Activated CD4-positive, alpha-beta T cell treated with anti-CD3 and anti-CD28 coated beads, Interleukin-2, amount 10 ng/mL, durations not matched to agents 24 days and 14 days (primary cell): ENCODE data around the gene ANLN. TPM values are rescaled to one million over a fixed set of nuclear protein-coding genes. Genes with fewer than 3 reads are reported as not detected.

ENCODE experiments used
- DNase-seq: peaks from one replicate; pipeline ENCODE4 v3.0.0; 2022
- H3K27ac Mint-ChIP-seq: one replicate; pipeline ENCODE4 v1.8.0; 2022; ENCODE audit warnings: mild to moderate bottlenecking, mixed read lengths
- H3K27me3 Mint-ChIP-seq: one replicate; pipeline ENCODE4 v1.8.0; 2022; ENCODE audit warnings: mixed read lengths
- H3K36me3 Mint-ChIP-seq: one replicate; pipeline ENCODE4 v1.8.0; 2022; ENCODE audit warnings: low read depth, mild to moderate bottlenecking, mixed read lengths
- H3K4me1 Mint-ChIP-seq: one replicate; pipeline ENCODE4 v1.8.0; 2021; ENCODE audit warnings: mixed read lengths
- H3K4me3 Mint-ChIP-seq: one replicate; pipeline ENCODE4 v1.8.0; 2022; ENCODE audit warnings: mild to moderate bottlenecking, moderate library complexity, mixed read lengths
- H3K9me3 Mint-ChIP-seq: one replicate; pipeline ENCODE4 v1.8.0; 2021; ENCODE audit warnings: mixed read lengths
- intact Hi-C: fragments of 100-400 bp; cut with micrococcal nuclease; formaldehyde crosslinking; loops from one replicate; pipeline ENCODE4 v1.15.1; 2023
- total RNA-seq: library from RNA; stranded (reverse); gene quantifications from 2 replicates; pipeline ENCODE4 v1.2.3, GENCODE V29; 2022

The ANLN gene
- total RNA-seq, 1 donor from 2014 or later = 35.9 TPM

- H3K27ac Mint-ChIP-seq = peak overlapping the region; percentile 85
- intact Hi-C loops = loop anchor here (1.0 to 10.0 kb wide), 7 partner anchors 23 to 1050 kb away; partner anchors contain the start of gene HERPUD2
- peaks cover 12% of the 10 kb centered on the region for H3K27me3 Mint-ChIP-seq
- H3K36me3 Mint-ChIP-seq = peaks cover 21% of the 10 kb centered on the region
- peak overlapping the region; percentile 92 for H3K4me3 Mint-ChIP-seq
- H3K4me1 Mint-ChIP-seq = peaks cover 34% of the 10 kb centered on the region
- H3K9me3 Mint-ChIP-seq = peaks cover 3% of the 10 kb centered on the region
- peak; percentile 88 for DNase-seq
Measured at GRCh38 chr7:36390199-36391090, 783 bp downstream of the ANLN start.

- Mint-ChIP-seq H3K4me3 (peak overlapping the region; percentile 92), H3K27me3 (peaks cover 9% of the 10 kb centered on the region), H3K4me1 (peaks cover 36% of the 10 kb centered on the region), H3K9me3 (peaks cover 6% of the 10 kb centered on the region), H3K36me3 (peaks cover 29% of the 10 kb centered on the region), H3K27ac (peak overlapping the region; percentile 81)
- intact Hi-C loops = loop anchor here (2.0 to 10.0 kb wide), 6 partner anchors 293 to 1049 kb away; partner anchors contain the start of gene HERPUD2
- DNase-seq = peak; percentile 78
Measured at GRCh38 chr7:36391436-36392198, 2.0 kb downstream of the ANLN start.

DNA sequence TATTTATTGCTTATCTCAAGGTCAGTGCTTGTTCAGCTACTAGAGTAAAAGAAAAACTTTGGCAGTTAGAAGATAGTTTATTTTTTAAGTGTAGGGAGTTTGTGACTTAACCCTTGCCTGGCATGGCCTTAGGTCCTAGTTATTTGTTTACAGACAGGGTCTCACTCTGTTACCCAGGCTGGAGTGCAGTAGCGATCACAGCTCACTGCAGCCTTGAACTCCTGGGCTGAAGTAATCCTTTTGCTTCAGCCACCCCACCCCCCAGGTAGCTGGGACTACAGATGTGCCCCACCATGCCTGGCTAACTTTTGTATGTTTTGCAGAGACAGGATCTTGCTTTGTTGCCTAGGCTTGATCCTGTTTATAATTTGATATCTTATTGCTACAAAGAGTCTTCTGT lies 4.2 kb downstream of the ANLN start:
- Mint-ChIP-seq H3K36me3 (peaks cover 46% of the 10 kb centered on the region), H3K4me1 (peaks cover 40% of the 10 kb centered on the region), H3K9me3 (peaks cover 6% of the 10 kb centered on the region), H3K27ac (no peak overlapping the region), H3K4me3 (no peak overlapping the region), H3K27me3 (no peaks in the 10 kb centered on the region)
- no peak for DNase-seq
- intact Hi-C loops = loop anchor here (5.0 to 10.0 kb wide), 4 partner anchors 291 to 958 kb away; no protein-coding TSS in a partner anchor

DNA sequence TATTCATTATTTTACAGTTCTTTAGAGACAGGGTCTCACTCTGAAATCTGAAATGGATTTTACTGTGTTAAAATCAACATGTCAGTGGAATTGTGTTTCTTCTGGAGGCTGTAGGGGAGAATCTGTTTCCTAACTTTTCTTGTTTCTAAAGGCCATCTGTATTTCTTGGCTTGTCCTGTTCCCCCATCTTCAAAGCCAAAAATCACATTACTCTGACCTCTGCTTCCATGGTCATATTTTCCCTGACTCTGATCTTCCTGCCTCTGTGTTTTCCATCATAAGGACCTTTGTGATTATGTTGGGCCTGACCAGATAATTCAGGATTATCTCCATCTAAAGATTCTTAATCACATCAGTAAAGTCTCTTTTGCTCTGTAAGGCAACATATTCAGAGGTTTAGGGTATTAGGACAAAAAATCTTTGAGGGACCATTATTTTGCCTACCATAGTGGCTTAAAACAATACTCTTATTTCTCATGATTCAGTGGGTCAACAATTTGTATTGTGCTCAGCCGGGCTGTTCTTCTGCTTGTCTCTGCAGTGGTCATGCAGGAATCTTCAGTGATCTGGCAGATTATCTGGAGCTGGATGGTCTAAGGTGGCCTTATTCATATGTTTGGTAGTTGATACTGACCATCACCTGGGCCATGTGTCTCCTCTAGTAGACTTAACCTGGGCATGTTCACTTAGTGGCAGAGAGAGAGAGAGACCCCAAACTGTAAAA lies 5.7 kb downstream of the ANLN start:
- Mint-ChIP-seq H3K27me3 (no peaks in the 10 kb centered on the region), H3K9me3 (peaks cover 6% of the 10 kb centered on the region), H3K27ac (no peak overlapping the region), H3K36me3 (peaks cover 58% of the 10 kb centered on the region), H3K4me3 (no peak overlapping the region), H3K4me1 (peaks cover 41% of the 10 kb centered on the region)
- intact Hi-C loops = loop anchor here (10.0 kb wide), 2 partner anchors 289 to 671 kb away; no protein-coding TSS in a partner anchor
- DNase-seq = no peak

GRCh38 chr7:36396150-36396549 lies 6.5 kb downstream of the ANLN start:
- Mint-ChIP-seq H3K27me3 (no peaks in the 10 kb centered on the region), H3K27ac (peak overlapping the region; percentile 42), H3K9me3 (peaks cover 6% of the 10 kb centered on the region), H3K36me3 (peaks cover 64% of the 10 kb centered on the region), H3K4me3 (no peak overlapping the region), H3K4me1 (peaks cover 34% of the 10 kb centered on the region)
- no peak for DNase-seq
- intact Hi-C loops = loop anchor here (10.0 kb wide), 2 partner anchors 289 to 671 kb away; no protein-coding TSS in a partner anchor

DNA sequence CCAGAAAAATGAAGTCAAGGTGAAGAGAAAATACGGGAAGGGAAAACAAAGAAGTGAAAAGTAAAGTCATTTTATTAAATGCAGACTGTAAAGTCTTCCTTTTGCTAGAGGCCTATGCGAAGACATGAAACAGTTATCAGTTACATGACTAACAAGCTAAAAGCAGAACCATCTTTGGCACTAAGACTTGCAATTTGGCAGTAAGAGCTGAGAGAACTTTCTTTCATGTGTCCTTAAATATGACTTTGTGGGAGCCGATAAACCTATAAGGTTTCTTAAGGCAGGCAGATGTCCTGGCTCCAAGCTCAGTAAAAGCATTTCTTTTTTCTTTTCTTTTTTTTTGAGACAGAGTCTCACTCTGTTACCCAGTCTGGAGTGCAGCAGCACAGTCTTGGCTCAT lies 10.4 kb downstream of the ANLN start:
- Mint-ChIP-seq H3K36me3 (peaks cover 68% of the 10 kb centered on the region), H3K27me3 (no peaks in the 10 kb centered on the region), H3K4me1 (peaks cover 26% of the 10 kb centered on the region), H3K4me3 (no peak overlapping the region), H3K27ac (no peak overlapping the region), H3K9me3 (peaks cover 6% of the 10 kb centered on the region)
- no peak for DNase-seq
- intact Hi-C loops = no loop called here

DNA sequence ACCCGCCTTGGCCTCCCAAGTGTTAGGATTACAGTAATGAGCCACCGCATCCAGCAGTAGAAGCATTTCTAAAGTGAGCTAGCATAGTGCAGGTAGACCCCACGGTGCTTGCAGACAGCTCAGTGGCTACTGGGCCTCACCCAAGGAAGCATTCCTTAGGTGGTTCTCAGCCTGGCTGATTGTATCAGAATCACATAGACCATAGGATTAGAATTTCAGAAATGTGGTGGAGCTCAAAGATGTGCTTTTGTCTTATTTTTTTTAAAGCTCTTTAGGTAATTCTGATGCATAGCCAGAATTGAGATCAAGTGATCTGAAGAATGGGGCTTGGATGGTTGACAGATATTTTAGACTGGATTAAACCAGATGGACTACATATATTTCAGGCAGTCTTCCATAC lies 10.9 kb downstream of the ANLN start:
- no peak for DNase-seq
- peaks cover 66% of the 10 kb centered on the region for H3K36me3 Mint-ChIP-seq
- H3K27me3 Mint-ChIP-seq = no peaks in the 10 kb centered on the region
- no peak overlapping the region for H3K4me3 Mint-ChIP-seq
- H3K4me1 Mint-ChIP-seq = peaks cover 27% of the 10 kb centered on the region
- H3K9me3 Mint-ChIP-seq = peaks cover 4% of the 10 kb centered on the region
- intact Hi-C loops = no loop called here
- H3K27ac Mint-ChIP-seq = no peak overlapping the region

DNA sequence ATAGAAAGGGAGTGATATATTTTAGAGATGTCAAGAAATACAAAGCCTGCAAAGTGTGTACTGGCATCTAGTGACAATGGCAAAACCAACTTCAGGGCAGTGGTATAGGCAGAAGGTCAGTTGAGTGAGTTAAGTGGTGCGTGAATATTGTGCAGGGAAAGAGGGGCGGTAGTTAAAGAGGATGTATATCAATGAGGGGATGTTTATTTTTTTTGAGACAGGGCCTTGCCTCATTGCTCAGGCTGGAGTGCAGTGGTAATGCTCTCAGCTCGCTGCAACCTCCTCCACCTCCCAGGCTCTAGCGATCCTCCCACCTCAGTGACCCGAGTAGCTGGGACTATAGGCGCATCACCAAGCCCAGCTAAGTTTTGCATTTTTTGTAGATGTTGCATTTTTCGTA lies 13.8 kb downstream of the ANLN start:
- Mint-ChIP-seq H3K27ac (peak overlapping the region; percentile 20), H3K27me3 (no peaks in the 10 kb centered on the region), H3K9me3 (peaks cover 3% of the 10 kb centered on the region), H3K36me3 (peaks cover 53% of the 10 kb centered on the region), H3K4me3 (no peak overlapping the region), H3K4me1 (peaks cover 26% of the 10 kb centered on the region)
- intact Hi-C loops = no loop called here
- no peak for DNase-seq

DNA sequence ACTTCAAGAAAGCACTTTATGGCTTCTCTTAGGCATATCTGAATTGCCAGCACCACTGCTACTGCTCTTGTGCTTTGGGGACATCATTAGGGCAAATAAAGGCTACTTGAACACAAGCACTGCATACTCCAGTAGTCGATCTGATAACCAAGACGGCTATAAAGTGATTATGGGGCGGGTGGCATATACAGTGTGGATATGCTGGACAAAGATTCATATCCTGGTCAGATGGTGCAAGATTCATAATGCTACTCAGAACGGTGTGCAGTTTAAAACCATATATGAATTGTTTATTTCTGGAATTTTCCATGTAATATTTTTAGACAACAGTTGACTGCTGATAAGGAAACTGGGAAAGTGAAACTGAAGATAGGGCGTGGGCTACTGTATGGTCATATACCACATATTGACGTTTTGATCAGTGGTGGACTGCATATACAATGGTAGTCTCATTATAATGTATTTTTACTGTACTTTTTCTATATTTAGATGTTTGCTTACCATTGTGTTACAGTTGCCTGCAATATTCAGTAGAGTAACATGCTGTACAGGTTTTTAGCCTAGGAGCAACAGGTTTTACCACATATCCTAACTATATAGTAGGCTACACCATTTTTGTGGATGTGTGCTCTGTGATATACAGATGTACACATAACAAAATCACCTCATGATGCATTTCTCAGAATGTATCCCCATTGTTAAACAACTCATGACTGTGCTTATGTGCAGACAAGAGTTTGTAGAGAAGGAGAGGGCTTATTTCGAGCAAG lies 15.2 kb downstream of the ANLN start:
- no peaks in the 10 kb centered on the region for H3K27me3 Mint-ChIP-seq
- H3K4me3 Mint-ChIP-seq = no peak overlapping the region
- H3K9me3 Mint-ChIP-seq = peaks cover 3% of the 10 kb centered on the region
- peaks cover 24% of the 10 kb centered on the region for H3K4me1 Mint-ChIP-seq
- H3K36me3 Mint-ChIP-seq = peaks cover 50% of the 10 kb centered on the region
- H3K27ac Mint-ChIP-seq = no peak overlapping the region
- no peak for DNase-seq
- intact Hi-C loops = no loop called here

DNA sequence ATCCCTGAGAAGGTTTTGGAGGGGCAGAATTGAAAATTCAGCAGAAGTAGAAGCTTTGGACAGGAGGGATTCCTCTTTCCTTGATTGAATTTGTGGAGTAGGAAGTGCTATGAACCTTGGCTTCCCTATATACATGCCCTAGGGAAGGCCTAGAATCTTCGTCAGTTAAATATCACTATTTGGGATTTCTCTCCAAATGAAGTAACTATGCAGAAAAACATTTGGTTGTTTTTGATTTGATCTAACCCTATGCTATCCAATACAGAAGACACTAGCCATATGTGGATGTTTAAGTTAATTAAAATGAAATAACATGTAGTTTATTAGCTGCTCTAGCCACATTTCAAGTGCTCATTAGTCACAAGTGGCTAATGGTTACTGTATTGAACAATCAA lies 15.7 kb downstream of the ANLN start:
- intact Hi-C loops = no loop called here
- peaks cover 3% of the 10 kb centered on the region for H3K9me3 Mint-ChIP-seq
- peaks cover 46% of the 10 kb centered on the region for H3K36me3 Mint-ChIP-seq

GRCh38 chr7:36406156-36406555 lies 16.5 kb downstream of the ANLN start:
- intact Hi-C loops = no loop called here
- DNase-seq = no peak
- H3K4me3 Mint-ChIP-seq = no peak overlapping the region
- H3K9me3 Mint-ChIP-seq = peaks cover 3% of the 10 kb centered on the region
- H3K36me3 Mint-ChIP-seq = peaks cover 47% of the 10 kb centered on the region
- peaks cover 24% of the 10 kb centered on the region for H3K4me1 Mint-ChIP-seq
- no peak overlapping the region for H3K27ac Mint-ChIP-seq
- H3K27me3 Mint-ChIP-seq = no peaks in the 10 kb centered on the region

More for the DNA sequence above, 15.7 kb downstream of the ANLN start:
- Mint-ChIP-seq H3K4me3 (no peak overlapping the region), H3K27ac (no peak overlapping the region), H3K27me3 (no peaks in the 10 kb centered on the region), H3K4me1 (peaks cover 24% of the 10 kb centered on the region)
- no peak for DNase-seq

GRCh38 chr7:36407636-36408550 lies 18.2 kb downstream of the ANLN start:
- no peak overlapping the region for H3K27ac Mint-ChIP-seq
- intact Hi-C loops = no loop called here
- no peak overlapping the region for H3K4me3 Mint-ChIP-seq
- DNase-seq = no peak
- H3K4me1 Mint-ChIP-seq = peaks cover 24% of the 10 kb centered on the region
- peaks cover 3% of the 10 kb centered on the region for H3K9me3 Mint-ChIP-seq
- no peaks in the 10 kb centered on the region for H3K27me3 Mint-ChIP-seq
- peaks cover 43% of the 10 kb centered on the region for H3K36me3 Mint-ChIP-seq
